DND-41 (cell line): ENCODE results near the gene KASH5.

Experiments
- CTCF ChIP-seq: IDR thresholded peaks from 2 replicates; pipeline ENCODE4 v1.5.1; 2012; ENCODE audit warnings: borderline replicate concordance, low read length, moderate library complexity, mild to moderate bottlenecking; ENCODE audit not compliant: poor library complexity, severe bottlenecking; ENCODE audit errors: extremely low read depth
- EZH2 ChIP-seq: IDR thresholded peaks from 3 replicates; pipeline ENCODE4 v1.6.1; 2012; ENCODE audit warnings: borderline replicate concordance, low read depth, mild to moderate bottlenecking, moderate library complexity, low read length, inconsistent platforms; ENCODE audit not compliant: severe bottlenecking

- TF ChIP-seq CTCF (no peak), EZH2 (no peak)
Measured at GRCh38 chr19:49407079-49407478, 19.0 kb downstream of the KASH5 start.
